Stimulated activated memory B cell treated with anti-CD40 and anti-IgM and Interleukin-4, amounts not matched to agents 10 μg/mL and 1 μg/mL and 100 μg/mL, for 72 hours (primary cell): Measurements from ENCODE around the gene TRIM29.

Experiments
- ATAC-seq: fragments of 150-1000 bp; cut with Tn5 transposase; 2 replicates; pipeline ENCODE4 v1.10.0; 2021
- H3K27ac Mint-ChIP-seq: one replicate; pipeline ENCODE4 v1.8.0; 2022; ENCODE audit warnings: mild to moderate bottlenecking, mixed read lengths
- H3K27me3 Mint-ChIP-seq: one replicate; pipeline ENCODE4 v1.8.0; 2022; ENCODE audit warnings: mixed read lengths
- H3K36me3 Mint-ChIP-seq: one replicate; pipeline ENCODE4 v1.8.0; 2022; ENCODE audit warnings: mixed read lengths
- H3K4me1 Mint-ChIP-seq: one replicate; pipeline ENCODE4 v1.8.0; 2022; ENCODE audit warnings: mixed read lengths
- H3K4me3 Mint-ChIP-seq: one replicate; pipeline ENCODE4 v1.8.0; 2022; ENCODE audit warnings: mild to moderate bottlenecking, moderate library complexity, mixed read lengths
- H3K9me3 Mint-ChIP-seq: one replicate; pipeline ENCODE4 v1.8.0; 2022; ENCODE audit warnings: mixed read lengths

Gene TRIM29

GRCh38 chr11:120134931-120135228, 3.0 kb downstream of the TRIM29 start:
- Mint-ChIP-seq H3K4me1 (no peaks in the 10 kb centered on the region), H3K36me3 (no peaks in the 10 kb centered on the region), H3K9me3 (no peaks in the 10 kb centered on the region), H3K27ac (no peak overlapping the region), H3K4me3 (no peak overlapping the region), H3K27me3 (peaks cover 8% of the 10 kb centered on the region)
- ATAC-seq, result no peak

- Mint-ChIP-seq H3K36me3 (no peaks in the 10 kb centered on the region), H3K4me3 (no peak overlapping the region), H3K9me3 (no peaks in the 10 kb centered on the region), H3K27ac (no peak overlapping the region), H3K4me1 (no peaks in the 10 kb centered on the region), H3K27me3 (peaks cover 2% of the 10 kb centered on the region)
- ATAC-seq, result peak; percentile 2
These were observed 3.6 kb downstream of the TRIM29 start for GRCh38 chr11:120134106-120134930.

- no peaks in the 10 kb centered on the region for H3K4me1 Mint-ChIP-seq
- H3K27ac Mint-ChIP-seq, result no peak overlapping the region
- ATAC-seq, result no peak
- no peaks in the 10 kb centered on the region for H3K9me3 Mint-ChIP-seq
- H3K27me3 Mint-ChIP-seq, result no peaks in the 10 kb centered on the region
- H3K36me3 Mint-ChIP-seq, result no peaks in the 10 kb centered on the region
- H3K4me3 Mint-ChIP-seq, result no peak overlapping the region
These were observed 4.5 kb downstream of the TRIM29 start for GRCh38 chr11:120133216-120134105.

- ATAC-seq, result no peak
- Mint-ChIP-seq H3K4me3 (no peak overlapping the region), H3K4me1 (no peaks in the 10 kb centered on the region), H3K36me3 (no peaks in the 10 kb centered on the region), H3K9me3 (no peaks in the 10 kb centered on the region), H3K27me3 (peaks cover 6% of the 10 kb centered on the region), H3K27ac (no peak overlapping the region)
These were observed 5.2 kb downstream of the TRIM29 start for GRCh38 chr11:120132645-120133185.

GRCh38 chr11:120131941-120132644, 5.8 kb downstream of the TRIM29 start:
- peaks cover 9% of the 10 kb centered on the region for H3K27me3 Mint-ChIP-seq
- no peak overlapping the region for H3K4me3 Mint-ChIP-seq
- no peaks in the 10 kb centered on the region for H3K4me1 Mint-ChIP-seq
- no peak overlapping the region for H3K27ac Mint-ChIP-seq
- no peak for ATAC-seq
- H3K36me3 Mint-ChIP-seq, result no peaks in the 10 kb centered on the region
- H3K9me3 Mint-ChIP-seq, result no peaks in the 10 kb centered on the region

GRCh38 chr11:120130991-120131760, 6.7 kb downstream of the TRIM29 start:
- Mint-ChIP-seq H3K36me3 (no peaks in the 10 kb centered on the region), H3K9me3 (no peaks in the 10 kb centered on the region), H3K4me1 (no peaks in the 10 kb centered on the region), H3K4me3 (no peak overlapping the region), H3K27ac (no peak overlapping the region), H3K27me3 (peaks cover 18% of the 10 kb centered on the region)
- no peak for ATAC-seq

- no peaks in the 10 kb centered on the region for H3K36me3 Mint-ChIP-seq
- H3K9me3 Mint-ChIP-seq, result no peaks in the 10 kb centered on the region
- H3K27me3 Mint-ChIP-seq, result peaks cover 19% of the 10 kb centered on the region
- no peak overlapping the region for H3K4me3 Mint-ChIP-seq
- no peaks in the 10 kb centered on the region for H3K4me1 Mint-ChIP-seq
- no peak overlapping the region for H3K27ac Mint-ChIP-seq
- ATAC-seq, result no peak
These were observed 7.5 kb downstream of the TRIM29 start for GRCh38 chr11:120130176-120130980.

GRCh38 chr11:120129570-120129969, 8.3 kb downstream of the TRIM29 start:
- no peak overlapping the region for H3K27ac Mint-ChIP-seq
- H3K27me3 Mint-ChIP-seq, result peaks cover 19% of the 10 kb centered on the region
- no peak for ATAC-seq
- no peaks in the 10 kb centered on the region for H3K9me3 Mint-ChIP-seq
- H3K4me1 Mint-ChIP-seq, result no peaks in the 10 kb centered on the region
- H3K36me3 Mint-ChIP-seq, result no peaks in the 10 kb centered on the region
- no peak overlapping the region for H3K4me3 Mint-ChIP-seq

GRCh38 chr11:120128392-120129119, 9.4 kb downstream of the TRIM29 start:
- H3K9me3 Mint-ChIP-seq, result no peaks in the 10 kb centered on the region
- peaks cover 19% of the 10 kb centered on the region for H3K27me3 Mint-ChIP-seq
- no peaks in the 10 kb centered on the region for H3K4me1 Mint-ChIP-seq
- H3K4me3 Mint-ChIP-seq, result no peak overlapping the region
- H3K36me3 Mint-ChIP-seq, result no peaks in the 10 kb centered on the region
- no peak overlapping the region for H3K27ac Mint-ChIP-seq
- ATAC-seq, result no peak

GRCh38 chr11:120127236-120127635, 10.7 kb downstream of the TRIM29 start:
- H3K36me3 Mint-ChIP-seq, result no peaks in the 10 kb centered on the region
- ATAC-seq, result no peak

GRCh38 chr11:120126620-120127019, 11.3 kb downstream of the TRIM29 start:
- no peaks in the 10 kb centered on the region for H3K9me3 Mint-ChIP-seq
- no peak overlapping the region for H3K4me3 Mint-ChIP-seq
- H3K27ac Mint-ChIP-seq, result no peak overlapping the region
- H3K27me3 Mint-ChIP-seq, result peaks cover 20% of the 10 kb centered on the region
- H3K4me1 Mint-ChIP-seq, result no peaks in the 10 kb centered on the region
- no peak for ATAC-seq
- H3K36me3 Mint-ChIP-seq, result no peaks in the 10 kb centered on the region

More at GRCh38 chr11:120127236-120127635, 10.7 kb downstream of the TRIM29 start:
- peaks cover 19% of the 10 kb centered on the region for H3K27me3 Mint-ChIP-seq
- H3K9me3 Mint-ChIP-seq, result no peaks in the 10 kb centered on the region
- H3K27ac Mint-ChIP-seq, result no peak overlapping the region
- no peaks in the 10 kb centered on the region for H3K4me1 Mint-ChIP-seq
- no peak overlapping the region for H3K4me3 Mint-ChIP-seq

- no peaks in the 10 kb centered on the region for H3K36me3 Mint-ChIP-seq
- H3K27ac Mint-ChIP-seq, result no peak overlapping the region
- H3K27me3 Mint-ChIP-seq, result peaks cover 27% of the 10 kb centered on the region
- ATAC-seq, result no peak
- no peak overlapping the region for H3K4me3 Mint-ChIP-seq
- H3K9me3 Mint-ChIP-seq, result peaks cover 4% of the 10 kb centered on the region
- H3K4me1 Mint-ChIP-seq, result no peaks in the 10 kb centered on the region
These were observed 12.4 kb downstream of the TRIM29 start for GRCh38 chr11:120125509-120125908.

- ATAC-seq, result peak; percentile 6
- peaks cover 4% of the 10 kb centered on the region for H3K9me3 Mint-ChIP-seq
- no peaks in the 10 kb centered on the region for H3K4me1 Mint-ChIP-seq
- no peak overlapping the region for H3K4me3 Mint-ChIP-seq
- H3K27ac Mint-ChIP-seq, result no peak overlapping the region
- H3K36me3 Mint-ChIP-seq, result no peaks in the 10 kb centered on the region
- H3K27me3 Mint-ChIP-seq, result peaks cover 28% of the 10 kb centered on the region
These were observed 12.9 kb downstream of the TRIM29 start for GRCh38 chr11:120125024-120125423.
